ENCODE data around the gene ERCC6.

The ERCC6 gene

GRCh38 chr10:49564461-49565009 is 25.6 kb upstream of the ERCC6 start:
- no peak for DNase-seq (ENCODE audit: low read depth)
- no peak overlapping the region for H3K4me3 ChIP-seq (ENCODE audit: control insufficient read depth, low read depth, low read length)
- no peak for TF ChIP-seq CTCF (IDR thresholded peaks at IDR 0.05; ENCODE audit: control insufficient read depth, insufficient read depth, low read depth, low read length, missing control alignments)

DNA sequence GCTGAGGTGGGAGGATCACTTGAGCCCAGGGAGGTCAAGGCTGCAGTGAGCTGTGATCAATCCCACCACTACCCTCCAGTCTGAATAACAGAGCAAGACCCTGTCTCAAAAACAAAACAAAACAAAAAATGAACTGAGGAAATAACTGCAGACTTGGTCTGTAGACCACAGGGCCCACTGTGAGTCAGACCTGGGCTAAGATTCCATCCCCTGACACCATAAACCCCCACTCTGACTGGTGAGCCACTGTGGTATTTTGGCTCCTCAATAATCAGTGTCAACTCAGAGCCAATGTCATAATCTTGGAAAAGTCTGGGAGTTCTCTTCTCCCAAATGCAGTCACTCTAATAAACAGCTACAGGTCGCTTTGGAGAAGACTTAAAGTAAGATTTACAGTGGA is 24.0 kb upstream of the ERCC6 start:
- DNase-seq (ENCODE audit: low read depth) = no peak
- TF ChIP-seq CTCF (IDR thresholded peaks at IDR 0.05; ENCODE audit: control insufficient read depth, insufficient read depth, low read depth, low read length, missing control alignments) = no peak
- H3K4me3 ChIP-seq (ENCODE audit: control insufficient read depth, low read depth, low read length) = no peak overlapping the region

GRCh38 chr10:49560526-49560925 is 21.6 kb upstream of the ERCC6 start:
- TF ChIP-seq CTCF (IDR thresholded peaks at IDR 0.05; ENCODE audit: control insufficient read depth, insufficient read depth, low read depth, low read length, missing control alignments) = no peak
- no peak overlapping the region for H3K4me3 ChIP-seq (ENCODE audit: control insufficient read depth, low read depth, low read length)
- no peak for DNase-seq (ENCODE audit: low read depth)

DNA sequence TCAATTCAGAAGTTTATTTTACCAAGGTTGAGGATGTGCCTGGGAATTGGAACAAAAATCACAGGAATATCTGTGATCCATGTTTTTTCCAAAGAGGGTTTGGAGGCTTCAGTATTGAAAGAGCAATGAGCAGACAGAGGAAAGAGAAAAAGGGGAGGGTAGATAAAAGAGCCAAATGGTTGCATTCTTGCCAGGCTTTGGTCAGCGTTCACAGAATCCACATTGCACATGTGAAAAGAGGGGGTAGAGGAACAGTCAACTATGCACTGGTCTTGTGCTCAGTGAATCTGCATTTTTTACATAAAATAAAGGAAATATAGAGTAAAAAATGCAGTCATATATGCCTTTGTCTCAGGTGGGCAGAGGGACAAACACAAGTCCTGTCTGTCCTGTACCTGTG is 20.6 kb upstream of the ERCC6 start:
- TF ChIP-seq CTCF (IDR thresholded peaks at IDR 0.05; ENCODE audit: control insufficient read depth, insufficient read depth, low read depth, low read length, missing control alignments) = no peak
- H3K4me3 ChIP-seq (ENCODE audit: control insufficient read depth, low read depth, low read length) = no peak overlapping the region
- DNase-seq (ENCODE audit: low read depth) = no peak

GRCh38 chr10:49558190-49558589 is 19.3 kb upstream of the ERCC6 start:
- DNase-seq (ENCODE audit: low read depth) = no peak
- TF ChIP-seq CTCF (IDR thresholded peaks at IDR 0.05; ENCODE audit: control insufficient read depth, insufficient read depth, low read depth, low read length, missing control alignments) = no peak

DNA sequence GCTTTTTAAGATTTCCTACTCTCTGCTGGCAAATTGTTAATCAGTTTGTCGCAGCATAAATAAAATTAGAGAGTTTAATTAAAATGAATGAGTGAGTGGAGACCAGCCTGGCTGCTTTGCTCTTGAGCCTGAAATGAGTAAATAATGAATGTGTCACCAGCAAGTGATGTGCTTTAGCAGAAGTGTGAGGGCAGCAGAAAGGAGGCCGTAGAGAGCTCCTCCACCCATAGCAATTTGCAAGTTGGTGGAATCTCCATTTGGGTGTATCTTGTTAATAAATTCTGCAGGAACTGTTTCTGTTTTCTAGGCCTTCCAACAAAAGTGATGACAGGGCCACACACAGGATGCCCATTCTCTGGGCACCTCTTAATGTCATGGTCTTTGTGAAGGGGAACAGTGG is 18.8 kb upstream of the ERCC6 start:
- no peak for DNase-seq (ENCODE audit: low read depth)
- no peak overlapping the region for H3K4me3 ChIP-seq (ENCODE audit: control insufficient read depth, low read depth, low read length)
- no peak for TF ChIP-seq CTCF (IDR thresholded peaks at IDR 0.05; ENCODE audit: control insufficient read depth, insufficient read depth, low read depth, low read length, missing control alignments)

More at GRCh38 chr10:49558190-49558589, 19.3 kb upstream of the ERCC6 start:
- H3K4me3 ChIP-seq (ENCODE audit: control insufficient read depth, low read depth, low read length) = no peak overlapping the region

GRCh38 chr10:49556723-49557122 is 17.8 kb upstream of the ERCC6 start:
- H3K4me3 ChIP-seq (ENCODE audit: control insufficient read depth, low read depth, low read length) = no peak overlapping the region
- no peak for TF ChIP-seq CTCF (IDR thresholded peaks at IDR 0.05; ENCODE audit: control insufficient read depth, insufficient read depth, low read depth, low read length, missing control alignments)
- DNase-seq (ENCODE audit: low read depth) = no peak
